GM19463 (cell line): Measurements from ENCODE around the gene RABGEF1.
"Not testable (repeated sequence)": the region's sequence is repeated elsewhere in the genome, so short reads cannot be mapped to it uniquely, and the experiment has no call there.

Experiments
- ATAC-seq: cut with Tn5 transposase; IDR thresholded peaks from one replicate; pipeline ENCODE4 v1.9.1; 2021; ENCODE audit warnings: mild to moderate bottlenecking, moderate library complexity; ENCODE audit not compliant: unreplicated experiment

RABGEF1 gene

DNA sequence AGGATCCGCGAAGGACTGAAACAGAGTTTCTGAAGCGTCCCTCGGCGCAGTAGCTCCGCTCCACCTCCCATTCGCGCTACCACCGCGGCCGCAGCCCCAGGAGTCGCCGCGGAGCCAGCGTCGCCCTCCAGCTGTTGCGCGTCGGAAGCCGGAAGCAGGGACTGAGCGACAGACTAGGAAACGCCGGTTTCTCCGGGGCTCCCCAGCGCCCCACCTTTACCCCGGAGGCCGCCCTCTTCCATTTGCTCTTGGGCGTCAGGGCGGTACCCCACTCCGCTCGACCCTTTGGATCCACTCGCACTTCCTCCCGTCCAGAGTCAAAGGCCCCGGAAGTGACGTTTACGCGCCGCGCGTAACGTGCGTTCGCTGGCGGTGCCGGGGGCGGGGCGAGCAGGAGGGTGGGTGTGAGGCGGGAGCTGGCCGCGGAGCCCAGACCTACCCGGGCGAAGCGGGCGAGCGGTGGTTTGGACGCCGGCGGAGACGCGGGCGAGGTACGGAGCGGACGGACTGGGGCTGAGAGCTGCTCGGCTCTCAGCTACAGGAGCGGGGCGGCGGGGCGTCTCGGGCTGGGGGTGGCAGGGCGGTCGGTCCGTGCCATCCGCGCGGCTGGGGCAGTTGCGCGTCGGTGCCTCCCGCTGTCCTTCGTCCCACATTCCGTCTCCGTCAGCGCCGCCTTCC, at the start of gene RABGEF1:
Gene RABGEF1 (plus strand): TSS at position 432 of the 678 bp plus-strand sequence. CDS start 31,167 bp downstream, outside the sequence.
- ATAC-seq: peak; percentile 89

GRCh38 chr7:66693331-66693730, 47.2 kb upstream of the RABGEF1 start:
- no peak for ATAC-seq

GRCh38 chr7:66694286-66694685, 46.2 kb upstream of the RABGEF1 start:
- no peak for ATAC-seq

GRCh38 chr7:66695417-66695816, 45.1 kb upstream of the RABGEF1 start:
- ATAC-seq: not testable (repeated sequence)

DNA sequence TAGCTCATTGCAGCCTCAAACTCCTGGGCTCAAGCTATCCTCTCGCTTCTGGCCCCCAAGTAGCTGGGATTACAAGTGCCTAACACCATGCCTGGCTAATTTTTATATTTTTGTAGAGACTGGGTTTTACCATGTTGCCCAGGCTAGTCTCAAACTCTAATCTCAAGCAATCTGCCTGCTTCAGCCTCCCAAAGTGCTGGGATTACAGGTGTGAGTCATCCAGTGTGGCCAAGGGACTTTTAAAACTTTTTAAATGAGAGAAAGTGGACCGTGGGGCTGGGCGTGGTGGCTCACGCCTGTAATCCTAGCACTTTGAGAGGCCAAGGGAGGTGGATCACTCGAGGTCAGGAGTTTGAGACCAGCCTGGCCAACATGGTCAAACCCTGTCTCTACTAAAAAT, 44.4 kb upstream of the RABGEF1 start:
- ATAC-seq: not testable (repeated sequence)

DNA sequence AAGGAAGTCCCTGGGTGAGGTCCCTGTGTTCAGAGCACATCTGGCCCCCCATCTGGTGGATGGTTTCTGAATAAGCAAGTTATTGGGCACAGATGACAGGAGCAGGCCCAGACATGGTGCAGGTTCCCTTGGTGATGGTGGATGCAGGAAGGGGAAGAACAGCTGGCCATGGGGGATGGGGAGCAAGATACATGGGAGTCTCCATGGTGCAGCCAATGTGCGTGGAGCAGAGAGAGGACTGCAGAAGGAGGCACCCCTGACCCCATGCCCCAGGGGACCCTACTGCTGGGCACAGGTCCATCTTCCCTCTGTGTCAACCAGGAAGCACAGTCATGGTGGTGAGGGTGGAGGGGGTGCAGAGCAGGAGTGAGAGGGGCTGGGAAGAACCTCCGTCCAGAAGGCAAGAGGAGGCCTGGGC, 43.8 kb upstream of the RABGEF1 start:
- no peak for ATAC-seq

DNA sequence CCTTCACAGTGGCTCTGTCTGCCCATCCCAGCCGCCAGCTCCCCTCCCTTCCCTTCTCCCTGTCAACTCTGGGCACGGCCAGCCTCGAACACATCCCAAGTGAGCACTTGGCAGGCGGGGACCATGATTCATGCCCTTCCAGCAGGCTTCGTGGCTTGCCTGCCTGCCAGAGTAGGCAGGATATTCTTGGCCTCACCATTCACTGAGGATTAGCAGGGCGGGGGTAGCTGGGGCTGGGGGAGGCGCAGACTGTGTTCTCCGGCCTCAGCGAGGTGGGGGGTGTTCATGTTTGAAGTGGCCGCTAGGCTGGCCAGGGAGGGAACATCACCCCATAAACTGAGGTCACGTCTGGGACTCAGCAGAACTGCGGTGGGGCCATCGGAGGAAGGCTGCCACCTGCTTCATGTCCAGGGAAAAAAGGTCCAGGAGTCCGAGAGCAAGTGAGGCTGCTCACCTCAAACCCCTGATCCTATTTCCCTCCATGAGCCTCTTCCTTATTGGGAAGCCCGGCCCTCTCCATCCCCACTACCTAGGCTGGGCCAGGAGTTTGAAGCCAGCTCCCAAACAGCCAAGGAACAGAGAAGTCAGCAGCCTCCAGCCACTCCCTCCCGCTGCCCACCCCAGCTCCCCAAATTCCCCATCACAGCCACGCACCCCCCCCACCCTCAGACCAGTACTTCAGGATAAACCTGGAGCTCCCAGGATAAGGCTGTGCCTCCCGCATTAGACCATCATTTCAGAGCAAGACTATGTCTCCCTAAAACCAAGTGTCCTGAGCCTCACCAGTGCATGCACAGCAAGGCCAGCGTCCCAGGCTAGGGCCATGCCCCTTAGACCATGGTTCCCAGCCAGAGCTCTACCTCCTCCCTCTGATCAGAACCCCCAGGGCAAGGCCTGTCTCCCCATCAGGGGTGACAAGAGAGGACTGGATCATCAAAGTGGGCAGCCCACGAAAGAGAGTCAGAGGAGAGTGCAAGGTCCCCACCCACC, 42.8 kb upstream of the RABGEF1 start:
- no peak for ATAC-seq

GRCh38 chr7:66698652-66699205, 41.8 kb upstream of the RABGEF1 start:
- ATAC-seq: no peak

DNA sequence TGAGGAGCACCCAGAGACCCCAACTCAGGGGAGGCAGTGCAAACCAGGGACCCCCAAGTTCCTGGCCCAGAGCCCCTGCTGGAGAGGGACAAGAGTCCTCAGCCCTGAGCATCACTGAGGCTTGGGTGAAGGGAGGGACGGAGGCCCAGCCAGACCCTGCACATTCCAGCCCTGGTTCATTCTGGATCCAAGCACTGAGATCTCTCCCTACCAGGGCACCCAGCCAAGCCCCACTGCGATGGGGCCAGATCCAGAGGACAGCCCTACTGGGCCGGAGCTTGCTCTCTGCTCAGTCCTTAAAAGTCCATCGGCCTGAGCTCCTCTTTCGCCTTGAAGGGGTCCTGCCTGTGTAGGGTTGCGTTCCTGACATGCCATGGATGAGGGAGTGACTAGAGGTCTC, 40.5 kb upstream of the RABGEF1 start:
- no peak for ATAC-seq

GRCh38 chr7:66700633-66701131, 39.9 kb upstream of the RABGEF1 start:
- no peak for ATAC-seq

DNA sequence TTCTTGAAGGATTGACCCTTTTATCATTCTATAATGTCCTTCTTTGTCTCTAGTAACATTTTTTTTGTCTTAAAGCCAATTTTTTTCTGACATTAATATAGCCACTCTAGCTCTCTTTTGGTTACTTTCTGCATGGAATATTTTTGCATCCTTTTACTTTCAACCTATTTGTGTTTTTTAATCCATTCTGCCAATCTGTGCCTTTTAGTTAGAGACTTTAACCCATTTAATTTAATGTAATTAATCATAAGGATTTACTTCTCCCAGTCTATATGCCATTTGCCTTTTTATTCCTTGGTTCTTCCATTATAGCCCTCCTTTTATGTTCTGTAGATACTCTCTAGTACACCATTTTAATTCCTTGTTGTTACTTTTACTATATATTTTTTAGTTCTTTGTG, 32.7 kb upstream of the RABGEF1 start:
- no peak for ATAC-seq

GRCh38 chr7:66710752-66711151, 29.8 kb upstream of the RABGEF1 start:
- not testable (repeated sequence) for ATAC-seq

DNA sequence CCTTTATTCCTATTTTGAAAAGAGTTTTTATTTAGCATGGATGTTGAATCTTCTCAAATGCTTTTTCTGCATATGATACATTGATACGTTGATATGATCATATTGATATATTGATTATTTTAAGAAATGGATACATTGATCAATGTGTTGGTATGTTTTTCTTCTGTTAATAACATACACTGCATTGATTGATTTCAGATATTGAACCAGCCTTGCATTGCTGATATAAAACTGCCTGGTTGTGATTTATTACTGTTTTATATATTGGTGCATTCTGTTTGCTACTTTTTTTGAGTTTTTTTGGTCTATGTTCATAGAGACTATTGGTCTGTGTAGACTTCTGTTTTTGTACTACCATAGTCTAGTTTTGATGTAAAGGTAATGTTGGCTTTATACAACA, 26.8 kb upstream of the RABGEF1 start:
- no peak for ATAC-seq

- not testable (repeated sequence) for ATAC-seq
These were observed 23.9 kb upstream of the RABGEF1 start for GRCh38 chr7:66716634-66717033.

DNA sequence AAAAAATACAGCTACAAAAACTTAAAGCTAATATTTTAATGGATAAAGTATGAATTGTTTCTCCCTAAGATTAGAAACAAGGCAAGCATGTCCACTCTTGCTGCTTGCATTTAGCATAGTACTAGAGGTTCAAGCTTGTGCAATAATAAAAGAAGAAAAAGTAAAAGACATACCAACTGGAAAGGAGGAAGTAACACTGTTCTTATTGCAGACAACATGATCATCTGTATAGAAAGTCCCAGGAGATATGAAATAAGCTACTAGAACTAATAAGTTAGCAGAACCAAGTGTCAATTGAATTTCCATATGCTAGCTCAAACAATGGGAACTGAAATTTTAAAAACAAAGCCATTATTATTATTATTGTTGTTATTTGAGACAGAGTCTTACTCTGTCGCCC, 20.0 kb upstream of the RABGEF1 start:
- no peak for ATAC-seq

DNA sequence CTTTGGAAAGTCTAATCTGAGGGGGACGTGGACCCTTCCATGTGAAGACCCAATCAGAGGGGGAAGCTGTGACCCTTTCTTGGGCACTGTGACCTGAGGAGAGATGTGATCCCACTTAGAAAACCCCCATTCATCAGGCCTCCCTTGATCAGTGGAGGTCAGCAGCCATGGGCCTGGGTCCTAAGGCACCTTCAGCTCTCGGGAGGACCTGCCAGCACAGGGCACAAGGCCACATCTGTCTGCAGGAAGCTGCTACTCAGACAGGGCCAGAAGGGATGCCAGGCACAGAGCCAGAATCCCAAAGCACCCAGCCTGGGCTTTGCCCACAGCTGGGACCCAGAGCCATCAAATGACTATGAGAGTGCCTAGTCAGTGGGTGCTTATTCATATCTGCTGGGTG, 14.7 kb upstream of the RABGEF1 start:
- no peak for ATAC-seq

GRCh38 chr7:66727058-66727457, 13.5 kb upstream of the RABGEF1 start:
- ATAC-seq: no peak

GRCh38 chr7:66728571-66728970, 12.0 kb upstream of the RABGEF1 start:
- no peak for ATAC-seq

GRCh38 chr7:66729274-66729673, 11.3 kb upstream of the RABGEF1 start:
- no peak for ATAC-seq

GRCh38 chr7:66731986-66732385, 8.5 kb upstream of the RABGEF1 start:
- no peak for ATAC-seq

DNA sequence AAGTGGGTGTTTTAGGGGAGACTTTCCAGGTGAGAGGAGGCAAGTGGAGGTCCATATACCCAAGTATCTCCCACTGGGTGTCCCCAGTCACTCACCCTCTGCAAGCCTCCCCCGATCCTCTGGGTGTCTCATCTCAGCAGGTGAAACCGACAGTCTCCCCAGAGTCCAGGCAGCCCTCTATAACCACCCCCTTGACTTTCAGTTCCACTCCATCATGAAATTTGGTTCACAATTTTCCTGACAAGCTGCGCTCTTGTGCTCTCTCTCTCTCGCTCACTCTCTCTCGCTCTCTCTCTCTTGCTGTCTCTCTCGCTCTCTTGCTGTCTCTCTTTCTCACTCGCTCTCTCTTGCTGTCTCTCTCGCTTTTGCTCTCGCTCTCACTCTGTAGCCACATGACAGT, 8.1 kb upstream of the RABGEF1 start:
- ATAC-seq: peak; percentile 63
